Tibial artery (tissue), 4 donors: ENCODE data around the gene PNMA8C.

Experiments
- DNase-seq, 2 donors: peaks; one replicate each; pipeline ENCODE4 v3.0.0-alpha.2; 2019
- H3K27ac ChIP-seq, 2 donors: fragments of 200-600 bp; sonication (generic) in 1 of 2; 1 replicate in 1 of 2; 2 replicates in 1 of 2; pipeline ENCODE4 v1.5.1; 2018 to 2019; ENCODE audit warnings: mild to moderate bottlenecking in 1 of 2
- H3K27me3 ChIP-seq, 2 donors: fragments of 200-600 bp; sonication (generic) in 1 of 2; one replicate each; pipeline versions ENCODE4 v1.5.1 to v1.6.0; 2016 to 2019
- H3K36me3 ChIP-seq, 3 donors: fragments of 200-600 bp; sonication (generic) in 2 of 3; one replicate each; pipeline ENCODE4 v1.5.1; 2016 to 2019; ENCODE audit warnings: mild to moderate bottlenecking in 2 of 3
- H3K4me1 ChIP-seq, 4 donors: fragments of 200-600 bp; sonication (generic) in 2 of 4; 1 replicate in 3 of 4; 2 replicates in 1 of 4; pipeline ENCODE4 v1.5.1; 2016 to 2019
- H3K4me3 ChIP-seq, 2 donors: fragments of 200-600 bp; sonication (generic) in 1 of 2; 1 replicate in 1 of 2; 2 replicates in 1 of 2; pipeline ENCODE4 v1.5.1; 2018 to 2019; ENCODE audit warnings: mild to moderate bottlenecking in 2 of 2
- H3K9me3 ChIP-seq, 3 donors: fragments of 200-600 bp; sonication (generic) in 1 of 3; one replicate each; pipeline ENCODE4 v1.5.1; 2016 to 2019
- CTCF ChIP-seq, 2 experiments: fragments of 200-600 bp in 1 of 2; fragments of 450-650 bp in 1 of 2; IDR thresholded peaks; one replicate each; pipeline ENCODE4 v1.5.1; 2017 to 2019; ENCODE audit warnings: antibody characterized with exemption in 2 of 2, mild to moderate bottlenecking in 1 of 2, moderate library complexity in 1 of 2
- intact Hi-C: fragments of 100-400 bp; cut with DNase I; formaldehyde crosslinking; loops from one replicate; pipeline ENCODE4 v1.15.0; 2023; ENCODE audit warnings: low total_unique reads

The PNMA8C gene

DNA sequence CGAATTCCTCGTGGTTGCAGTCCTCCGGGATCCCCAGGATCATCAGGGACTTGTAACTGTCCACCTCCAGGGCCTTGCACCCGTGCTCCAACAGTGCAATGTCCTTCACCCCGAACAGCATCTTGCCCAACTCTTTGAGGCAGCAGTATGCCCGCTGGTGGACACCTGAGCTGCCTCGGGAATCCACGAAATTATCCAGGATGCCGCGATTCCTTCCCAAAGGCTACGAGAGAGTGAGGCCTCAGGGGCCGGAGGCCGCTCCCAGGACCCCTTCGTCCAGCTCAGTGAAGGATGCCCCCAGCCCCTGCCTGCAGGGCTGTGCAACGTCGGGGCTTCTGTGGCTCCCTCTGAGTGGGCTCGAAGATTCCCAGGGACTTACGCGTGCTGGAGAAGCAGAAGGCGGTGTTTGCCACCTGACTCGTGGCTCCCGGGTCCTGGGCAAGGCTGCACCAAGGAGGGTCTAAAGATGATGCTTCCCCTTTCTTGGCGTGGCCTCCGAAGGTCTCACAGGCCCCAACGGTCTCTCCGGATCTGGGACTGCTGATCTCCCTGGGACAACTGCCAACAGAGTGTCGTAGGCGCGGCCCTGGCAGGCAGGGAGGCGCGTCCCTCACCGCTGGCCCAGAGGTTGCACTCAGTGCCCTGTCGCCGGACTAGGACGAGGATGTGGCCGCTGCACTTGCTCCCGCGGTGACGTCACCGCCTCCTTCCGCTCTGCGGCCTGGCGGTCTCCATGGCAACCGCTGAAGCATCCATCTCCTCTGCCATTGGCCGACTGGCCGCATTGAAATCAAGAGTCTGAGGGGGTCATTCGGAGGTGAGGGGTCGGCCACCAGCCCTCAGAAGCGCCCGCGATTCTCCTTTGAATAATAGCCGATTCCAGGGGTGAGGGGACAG is at the start of gene PNMA8C:
PNMA8C (minus strand) TSS at position 698 of the 897 bp plus-strand sequence; CDS start at position 121, 577 bp downstream.
- Histone ChIP-seq H3K27me3 (no peaks in the 10 kb centered on the region), H3K4me1 (peaks cover 0 to 29% (median 17%) of the 10 kb centered on the region in 4 donors), H3K27ac (peak within 1 kb of the TSS; percentile 68 to 77), H3K9me3 (no peaks in the 10 kb centered on the region), H3K36me3 (no peaks in the 10 kb centered on the region), H3K4me3 (peak within 1 kb of the TSS; percentile 44 to 55)
- intact Hi-C loops = no loop called here
- DNase-seq = peak; percentile 62 to 89
- TF ChIP-seq CTCF (IDR thresholded peaks at IDR 0.05) = no peak

DNA sequence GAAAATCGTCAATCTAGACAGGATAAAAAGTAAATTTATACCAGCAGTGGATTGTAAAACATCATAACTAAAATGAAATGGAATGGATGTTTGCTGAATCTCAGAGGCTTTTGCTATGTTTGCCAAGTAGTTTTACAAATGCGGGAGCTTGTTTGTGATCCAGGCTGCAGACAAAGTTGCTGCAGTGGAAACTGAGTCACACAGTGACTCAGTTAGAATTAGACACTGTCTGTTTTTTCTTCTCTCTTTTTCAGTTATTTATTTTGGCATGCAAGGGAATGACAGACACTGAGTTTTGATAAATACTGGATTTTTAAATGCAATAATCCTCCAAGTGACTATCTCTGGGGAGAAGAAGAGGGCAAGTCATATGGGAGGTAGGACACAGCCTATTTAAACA is 47.2 kb upstream of the PNMA8C start:
- no peak for DNase-seq
- Histone ChIP-seq H3K27me3 (no peaks in the 10 kb centered on the region), H3K4me1 (peaks cover 0 to 75% (median 41%) of the 10 kb centered on the region in 4 donors), H3K9me3 (no peaks in the 10 kb centered on the region), H3K4me3 (no peak overlapping the region), H3K36me3 (no peaks in the 10 kb centered on the region), H3K27ac (peak overlapping the region; percentile 35 to 88)
- no peak for TF ChIP-seq CTCF (IDR thresholded peaks at IDR 0.05)
- intact Hi-C loops = no loop called here

GRCh38 chr19:46474211-46474610 is 45.5 kb upstream of the PNMA8C start:
- Histone ChIP-seq H3K36me3 (no peaks in the 10 kb centered on the region), H3K4me1 (peaks cover 0 to 79% (median 39%) of the 10 kb centered on the region in 4 donors), H3K27ac (peak overlapping the region; percentile 87 to 91), H3K9me3 (no peaks in the 10 kb centered on the region), H3K27me3 (no peaks in the 10 kb centered on the region), H3K4me3 (no peak overlapping the region)
- intact Hi-C loops = no loop called here
- TF ChIP-seq CTCF (IDR thresholded peaks at IDR 0.05) = no peak
- DNase-seq = peak in 1 of 2 donors; percentile 56

DNA sequence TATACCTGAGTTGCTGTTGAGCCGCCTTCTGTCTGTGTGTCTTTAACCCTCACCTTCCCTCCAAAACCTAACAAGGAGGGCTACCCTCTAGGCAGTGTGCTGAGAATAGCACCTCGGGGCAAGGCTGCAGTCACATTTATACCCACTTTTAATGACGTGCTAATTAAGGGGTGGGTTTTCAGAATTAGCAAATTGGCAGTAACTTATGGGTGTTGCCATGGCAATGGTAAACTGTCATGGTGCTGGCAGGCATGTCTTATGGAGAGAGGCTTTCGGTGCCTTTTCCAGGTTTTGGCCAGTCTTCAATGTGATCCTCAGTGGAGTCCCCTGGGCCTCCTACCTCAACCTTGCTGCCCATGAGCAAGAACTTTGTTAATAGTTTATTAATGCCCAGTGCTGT is 43.9 kb upstream of the PNMA8C start:
- no peaks in the 10 kb centered on the region for H3K27me3 ChIP-seq
- H3K4me1 ChIP-seq = peaks cover 0 to 72% (median 39%) of the 10 kb centered on the region in 4 donors
- no peaks in the 10 kb centered on the region for H3K36me3 ChIP-seq
- no peaks in the 10 kb centered on the region for H3K9me3 ChIP-seq
- no peak overlapping the region for H3K4me3 ChIP-seq
- peak overlapping the region; percentile 87 to 91 for H3K27ac ChIP-seq
- peak in 1 of 2 donors; percentile 47 for DNase-seq
- intact Hi-C loops = no loop called here
- TF ChIP-seq CTCF (IDR thresholded peaks at IDR 0.05) = no peak

DNA sequence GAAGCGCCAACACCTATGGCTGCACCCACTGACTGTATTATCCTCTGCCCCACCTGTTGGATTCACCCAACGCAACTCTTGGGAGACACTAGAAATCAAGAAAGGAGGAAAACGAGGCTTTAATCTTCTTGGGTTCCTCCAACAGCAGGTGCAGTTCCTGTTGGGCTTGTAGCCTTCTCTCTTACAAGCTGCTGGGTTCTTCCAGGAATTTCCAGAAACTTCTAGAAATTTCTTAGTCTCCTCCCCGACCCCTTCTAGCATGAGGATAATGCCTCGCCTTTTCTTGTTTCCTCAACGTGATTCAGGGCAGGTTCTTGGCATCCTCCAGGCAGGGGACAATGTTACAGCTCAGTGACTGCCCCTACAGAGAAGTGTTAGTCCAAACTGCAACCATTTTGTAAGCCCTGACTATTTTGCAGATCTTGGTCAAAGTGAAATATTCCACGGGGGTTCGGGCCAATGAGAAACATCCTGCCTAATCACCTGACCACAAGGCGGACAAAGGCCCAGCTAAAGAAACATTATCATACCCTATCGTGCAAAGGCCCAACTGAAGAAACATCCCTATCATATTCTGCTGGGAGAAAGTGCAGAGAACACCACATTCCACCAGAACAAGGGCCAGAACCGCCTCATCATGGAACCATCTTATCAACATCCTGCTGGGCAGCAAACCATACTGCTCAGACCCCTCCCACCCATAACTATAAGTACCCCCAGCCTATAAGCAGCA is 43.2 kb upstream of the PNMA8C start:
- TF ChIP-seq CTCF (IDR thresholded peaks at IDR 0.05) = no peak
- H3K27me3 ChIP-seq = no peaks in the 10 kb centered on the region
- intact Hi-C loops = no loop called here
- H3K36me3 ChIP-seq = no peaks in the 10 kb centered on the region
- H3K9me3 ChIP-seq = no peaks in the 10 kb centered on the region
- DNase-seq = peak in 1 of 2 donors; percentile 37
- peak overlapping the region; percentile 87 to 91 for H3K27ac ChIP-seq
- peaks cover 0 to 77% (median 39%) of the 10 kb centered on the region in 4 donors for H3K4me1 ChIP-seq
- peak overlapping the region; percentile 44 to 55 for H3K4me3 ChIP-seq
